22Rv1 (cell line): ENCODE measurements around the gene SCN4B.

ENCODE experiments used
- ZFX ChIP-seq: fragments of 450-650 bp; IDR thresholded peaks from 2 replicates; pipeline ENCODE4 v1.6.1; 2017; ENCODE audit warnings: antibody characterized with exemption, borderline replicate concordance
- TF ChIP-seq, protein P1 (sequence below): fragments of 450-650 bp; IDR thresholded peaks from 2 replicates; pipeline ENCODE4 v1.5.1; 2017; ENCODE audit warnings: mild to moderate bottlenecking

DNA sequence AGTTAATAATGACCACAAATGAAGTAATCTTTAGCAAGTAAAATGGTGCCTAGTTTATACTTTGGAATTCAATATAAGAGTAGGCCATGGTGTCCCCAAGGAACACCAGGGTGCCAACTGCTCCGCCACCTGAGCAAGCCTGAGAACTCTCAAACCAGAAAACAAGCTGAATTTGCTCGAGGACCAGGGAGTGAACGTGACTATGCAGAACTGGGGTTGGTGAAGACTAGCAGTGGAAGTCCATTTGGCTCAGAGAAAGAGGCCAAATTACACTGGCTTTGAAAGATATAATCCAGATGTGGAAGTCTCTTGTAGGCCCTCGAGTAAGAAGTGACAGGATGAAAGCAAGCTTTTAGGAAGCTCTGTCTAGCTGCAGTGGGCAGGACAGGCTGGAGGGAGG is 57.1 kb downstream of the SCN4B start:
- TF ChIP-seq, protein P1, sequence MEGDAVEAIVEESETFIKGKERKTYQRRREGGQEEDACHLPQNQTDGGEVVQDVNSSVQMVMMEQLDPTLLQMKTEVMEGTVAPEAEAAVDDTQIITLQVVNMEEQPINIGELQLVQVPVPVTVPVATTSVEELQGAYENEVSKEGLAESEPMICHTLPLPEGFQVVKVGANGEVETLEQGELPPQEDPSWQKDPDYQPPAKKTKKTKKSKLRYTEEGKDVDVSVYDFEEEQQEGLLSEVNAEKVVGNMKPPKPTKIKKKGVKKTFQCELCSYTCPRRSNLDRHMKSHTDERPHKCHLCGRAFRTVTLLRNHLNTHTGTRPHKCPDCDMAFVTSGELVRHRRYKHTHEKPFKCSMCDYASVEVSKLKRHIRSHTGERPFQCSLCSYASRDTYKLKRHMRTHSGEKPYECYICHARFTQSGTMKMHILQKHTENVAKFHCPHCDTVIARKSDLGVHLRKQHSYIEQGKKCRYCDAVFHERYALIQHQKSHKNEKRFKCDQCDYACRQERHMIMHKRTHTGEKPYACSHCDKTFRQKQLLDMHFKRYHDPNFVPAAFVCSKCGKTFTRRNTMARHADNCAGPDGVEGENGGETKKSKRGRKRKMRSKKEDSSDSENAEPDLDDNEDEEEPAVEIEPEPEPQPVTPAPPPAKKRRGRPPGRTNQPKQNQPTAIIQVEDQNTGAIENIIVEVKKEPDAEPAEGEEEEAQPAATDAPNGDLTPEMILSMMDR, result no peak
- TF ChIP-seq ZFX, result no peak
